Measurements from ENCODE around the gene TMEM168.

- TF ChIP-seq MAX (IDR thresholded peaks at IDR 0.05; ENCODE audit: insufficient read depth, insufficient read length): no peak
- no peak for TF ChIP-seq POLR2A (IDR thresholded peaks at IDR 0.05; ENCODE audit: low read depth, low read length)
- TF ChIP-seq CTCF (IDR thresholded peaks at IDR 0.05; ENCODE audit: extremely low read depth in 1 of 2, insufficient read depth in 1 of 2, low read depth in 1 of 2, low read length in 2 of 2): no peak
- TF ChIP-seq EZH2 (IDR thresholded peaks at IDR 0.05; ENCODE audit: borderline replicate concordance, low read depth, low read length, severe bottlenecking): no peak
- TF ChIP-seq FOS (IDR thresholded peaks at IDR 0.05; ENCODE audit: borderline replicate concordance, insufficient read depth, low read length): no peak
Measured at GRCh38 chr7:112781110-112781509, 9.1 kb downstream of the TMEM168 start.

All from endothelial cell of umbilical vein (primary cell).